Stimulated activated CD8-positive, alpha-beta memory T cell treated with anti-CD3 and anti-CD28 coated beads, Interleukin-15, amount 100 ng/mL, for 4 hours (primary cell): ENCODE data around the gene ASCL2.

Experiments
- DNase-seq, 2 donors: peaks; one replicate each; pipeline ENCODE4 v3.0.0-alpha.2; 2020; ENCODE audit warnings: low read depth in 2 of 2

The ASCL2 gene

DNA sequence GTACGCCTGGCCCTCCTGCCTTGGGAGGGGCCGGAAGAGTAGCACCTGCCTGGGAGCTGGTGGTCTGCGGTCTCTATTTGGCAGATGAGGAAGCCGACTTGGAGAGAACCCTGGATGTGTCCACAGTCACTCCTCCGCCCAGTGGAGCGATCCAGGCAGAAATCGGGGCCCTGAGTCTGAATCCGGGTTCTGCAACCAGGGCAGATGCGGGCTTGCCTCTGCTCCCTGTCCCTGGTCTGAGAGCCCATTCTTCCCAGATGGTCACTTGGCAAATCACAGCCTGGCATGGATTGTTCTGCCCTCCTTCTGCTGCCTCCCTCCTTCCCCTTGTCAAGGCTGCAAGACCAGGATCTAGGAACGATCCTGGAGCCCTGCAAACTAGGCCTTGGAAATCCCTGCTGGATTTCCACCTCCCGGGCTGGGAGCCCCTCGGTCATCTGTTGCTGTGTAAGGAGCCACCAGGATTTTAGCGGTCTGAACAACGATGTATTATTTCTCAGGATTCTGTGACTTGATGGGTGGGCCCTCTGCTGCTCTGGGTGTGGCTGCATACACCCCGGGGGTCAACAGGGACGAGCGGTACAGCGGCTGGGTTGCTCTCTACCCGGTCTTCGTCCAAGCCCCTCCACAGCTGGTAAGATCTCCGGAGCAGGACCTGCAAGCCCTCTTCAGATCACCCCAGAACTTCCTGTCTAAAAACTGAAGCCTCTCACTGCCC is 2.0 kb upstream of the ASCL2 start:
- DNase-seq = no peak

DNA sequence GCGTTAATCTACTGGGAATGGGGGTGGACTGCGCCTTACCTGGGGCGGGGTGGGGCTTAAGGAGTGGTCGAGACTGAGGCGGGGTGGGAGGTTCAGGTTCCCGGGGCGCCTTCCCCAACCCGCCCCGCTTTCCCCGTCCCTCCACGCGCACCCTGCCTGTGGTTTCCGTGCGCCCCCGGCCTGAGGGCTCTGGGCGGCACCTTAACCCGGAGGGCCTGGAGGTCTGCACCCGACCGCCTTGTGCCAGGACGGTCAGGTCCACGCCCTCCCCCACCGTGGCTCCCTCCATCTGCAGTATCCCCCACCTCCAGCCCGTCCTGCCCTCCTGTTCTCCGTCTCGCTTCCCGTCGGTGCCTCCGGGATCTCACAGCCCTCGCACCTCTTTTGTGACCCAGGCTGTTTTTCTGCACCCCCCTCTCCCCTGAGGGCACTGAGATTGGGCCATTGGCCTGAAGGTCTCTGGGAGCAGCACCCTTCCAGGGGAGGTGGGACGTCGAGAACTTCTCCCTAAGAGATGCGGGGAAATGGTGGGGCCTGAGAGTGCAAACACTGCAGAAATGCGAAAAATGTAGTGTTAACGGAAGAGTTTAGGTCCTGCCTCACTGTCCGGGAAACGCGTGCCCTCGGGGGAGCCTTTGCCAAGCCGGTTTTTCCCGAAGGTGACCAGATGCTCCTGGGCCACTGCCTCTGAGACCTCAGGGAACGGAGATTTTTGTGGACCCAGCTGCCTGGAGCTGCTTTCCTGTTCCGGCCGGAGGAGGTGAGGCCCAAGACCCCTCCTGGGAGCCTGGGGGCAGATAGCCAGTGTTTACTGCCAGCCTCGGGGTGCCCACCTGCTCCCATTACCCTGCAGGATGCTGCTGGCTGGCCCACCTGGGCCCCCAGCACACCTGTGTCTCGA is 1.2 kb upstream of the ASCL2 start:
- DNase-seq = no peak

DNA sequence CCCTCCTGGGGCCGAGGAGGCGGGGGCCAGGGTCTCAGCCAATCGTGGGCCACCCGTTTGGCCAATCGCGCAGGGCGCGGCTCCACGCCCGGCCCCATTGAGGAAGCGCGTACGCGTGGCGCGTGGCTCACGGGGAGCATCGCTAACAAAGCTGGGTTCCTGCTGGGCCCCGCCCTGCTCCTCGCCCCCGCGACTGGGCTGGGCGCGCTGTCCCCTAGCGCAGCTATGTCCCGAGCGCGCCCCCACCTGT is 614 bp upstream of the ASCL2 start:
- peak; percentile 47 to 66 for DNase-seq

DNA sequence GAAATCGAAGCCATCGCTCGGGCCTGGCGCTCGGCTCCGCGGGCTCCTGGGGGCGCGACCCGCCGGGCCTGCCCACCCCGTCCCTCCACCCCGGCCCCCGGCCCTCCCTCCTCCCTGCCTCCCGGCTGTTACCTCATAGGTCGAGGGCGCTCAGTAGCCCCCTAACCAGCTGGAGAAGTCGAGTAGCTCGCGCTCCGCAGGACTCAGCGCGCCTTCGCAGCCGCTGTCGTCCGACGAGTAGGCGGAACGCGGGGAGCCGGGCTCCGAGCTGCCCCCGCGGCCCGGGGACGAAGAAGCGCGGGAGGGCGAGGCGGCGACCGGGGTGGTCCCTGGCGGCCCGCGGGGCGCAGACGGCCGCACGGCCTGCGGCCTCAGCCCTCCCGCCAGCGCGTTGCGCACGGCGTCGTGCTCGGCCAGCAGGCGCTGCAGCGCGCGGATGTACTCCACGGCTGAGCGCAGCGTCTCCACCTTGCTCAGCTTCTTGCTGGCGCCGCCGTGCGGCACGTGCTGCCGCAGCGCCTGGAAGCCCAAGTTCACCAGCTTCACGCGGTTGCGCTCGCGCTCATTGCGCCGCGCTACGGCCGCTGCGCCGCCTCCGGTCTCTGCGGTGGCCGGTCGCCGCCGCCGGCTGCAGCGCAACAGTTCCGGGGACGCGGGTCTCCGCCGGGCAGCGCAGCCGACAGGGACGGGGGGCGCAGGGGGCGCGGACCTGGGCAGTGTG is 627 bp downstream of the ASCL2 start:
- DNase-seq = no peak

DNA sequence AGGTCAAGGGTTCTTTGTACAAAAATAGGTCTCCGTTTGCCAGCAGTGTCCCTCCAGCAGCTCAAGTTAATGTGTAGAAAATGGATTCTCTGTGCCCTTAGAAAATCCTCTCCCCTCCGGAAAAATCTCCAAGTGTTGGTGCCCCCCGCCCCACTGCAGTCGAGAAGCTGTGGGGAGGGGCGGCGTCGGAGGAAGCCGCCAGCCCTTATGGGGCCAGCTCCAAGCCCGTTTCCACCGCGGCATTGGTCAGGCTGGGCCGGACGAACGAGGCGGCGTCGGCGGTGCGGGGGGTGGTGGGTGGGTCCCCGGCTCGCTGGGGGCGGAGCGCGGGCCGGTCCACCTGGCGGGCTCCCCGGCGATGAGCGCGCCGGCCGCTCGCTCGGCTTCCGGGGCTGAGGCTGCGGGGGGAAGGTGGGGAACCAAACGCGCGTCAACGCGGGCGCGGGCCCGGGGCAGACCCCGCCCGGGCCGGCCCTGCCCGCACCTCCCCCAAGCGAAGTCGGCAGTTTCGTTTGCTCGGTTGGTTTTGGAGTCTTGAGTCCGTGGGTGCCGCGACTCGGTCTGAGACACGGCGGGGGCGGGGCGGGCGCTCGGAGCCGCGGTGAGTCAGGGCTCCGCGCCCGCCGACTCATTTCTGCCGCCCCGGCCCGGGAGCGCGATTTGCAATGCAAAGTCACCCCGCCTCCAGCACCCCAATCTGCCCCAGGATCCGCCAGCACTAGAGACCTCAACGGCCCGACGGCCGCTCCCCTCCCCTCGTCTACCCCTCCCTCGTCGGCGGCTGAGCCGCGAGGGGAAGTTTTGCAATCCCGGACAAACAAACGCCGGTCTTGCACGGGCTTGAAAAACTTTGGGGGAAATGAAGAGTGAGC is 1.4 kb downstream of the ASCL2 start:
- DNase-seq = peak; percentile 78 to 82

DNA sequence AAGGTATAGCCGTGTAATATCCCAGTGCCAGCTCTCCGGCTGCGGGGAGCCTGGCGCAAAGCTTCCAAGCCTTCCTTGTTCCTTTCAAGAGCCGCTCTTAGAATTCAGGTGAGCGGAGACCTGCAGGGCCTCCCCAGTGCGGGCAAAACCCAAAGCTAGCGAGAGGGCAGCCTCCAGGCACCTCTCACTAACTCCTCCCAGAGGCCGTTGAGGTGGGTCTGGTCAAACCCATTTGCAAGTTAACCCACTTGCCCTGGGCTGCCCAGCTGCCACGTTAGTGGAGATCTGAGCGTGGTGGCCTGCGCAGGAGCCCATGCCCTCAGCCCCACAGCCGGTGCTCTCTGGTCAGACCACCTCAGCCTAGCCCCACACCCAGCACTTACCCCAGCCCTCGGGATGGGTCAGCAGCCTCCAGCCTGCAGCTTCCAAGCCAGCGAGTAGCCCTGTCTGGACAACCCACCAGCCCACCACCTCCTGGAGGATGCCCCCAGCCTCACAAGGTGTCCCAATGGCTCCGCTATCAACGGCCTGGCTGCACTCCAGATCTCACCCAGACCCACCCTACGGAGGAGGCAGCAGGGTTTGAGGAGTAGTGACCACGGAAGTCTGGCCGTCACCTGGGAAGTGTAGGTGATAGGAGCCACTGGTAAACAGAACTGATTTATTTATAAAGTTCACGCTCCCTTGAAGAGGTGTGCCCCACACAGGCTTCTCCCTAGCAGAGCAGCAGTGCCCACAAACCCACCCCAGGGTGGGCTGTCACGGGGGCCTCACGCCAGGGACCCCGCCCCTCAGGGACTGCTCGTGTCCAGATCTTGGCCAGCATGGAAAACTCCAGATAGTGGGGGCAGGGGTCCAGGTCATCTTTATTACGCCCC is 2.3 kb downstream of the ASCL2 start:
- no peak for DNase-seq

DNA sequence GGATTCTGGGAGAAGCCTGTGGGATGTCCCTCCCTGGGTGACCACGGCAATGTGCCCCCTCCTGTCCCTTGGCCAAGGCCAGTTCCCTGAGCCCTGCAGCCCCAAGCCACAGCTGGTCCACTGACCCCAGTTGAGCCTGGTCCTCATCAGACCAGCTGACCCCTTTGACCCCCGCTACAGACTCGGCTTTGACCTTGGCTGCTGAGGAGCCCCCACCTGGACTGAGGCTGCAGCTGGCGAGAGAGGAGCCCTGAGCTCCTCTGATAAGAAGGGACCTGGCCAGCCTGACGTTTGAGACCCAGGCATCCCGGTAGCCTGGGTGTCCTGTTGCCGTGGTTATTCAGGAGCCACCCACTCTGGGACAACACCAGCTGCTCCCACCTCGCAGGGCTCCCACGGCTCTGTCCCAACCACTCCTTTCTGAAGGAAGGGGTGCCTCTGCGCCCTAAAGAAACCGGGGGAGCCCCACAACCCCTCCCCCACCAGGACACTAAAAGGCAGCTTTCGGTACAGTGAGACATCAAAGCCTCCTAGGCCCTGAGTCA is 3.0 kb downstream of the ASCL2 start:
- no peak for DNase-seq

DNA sequence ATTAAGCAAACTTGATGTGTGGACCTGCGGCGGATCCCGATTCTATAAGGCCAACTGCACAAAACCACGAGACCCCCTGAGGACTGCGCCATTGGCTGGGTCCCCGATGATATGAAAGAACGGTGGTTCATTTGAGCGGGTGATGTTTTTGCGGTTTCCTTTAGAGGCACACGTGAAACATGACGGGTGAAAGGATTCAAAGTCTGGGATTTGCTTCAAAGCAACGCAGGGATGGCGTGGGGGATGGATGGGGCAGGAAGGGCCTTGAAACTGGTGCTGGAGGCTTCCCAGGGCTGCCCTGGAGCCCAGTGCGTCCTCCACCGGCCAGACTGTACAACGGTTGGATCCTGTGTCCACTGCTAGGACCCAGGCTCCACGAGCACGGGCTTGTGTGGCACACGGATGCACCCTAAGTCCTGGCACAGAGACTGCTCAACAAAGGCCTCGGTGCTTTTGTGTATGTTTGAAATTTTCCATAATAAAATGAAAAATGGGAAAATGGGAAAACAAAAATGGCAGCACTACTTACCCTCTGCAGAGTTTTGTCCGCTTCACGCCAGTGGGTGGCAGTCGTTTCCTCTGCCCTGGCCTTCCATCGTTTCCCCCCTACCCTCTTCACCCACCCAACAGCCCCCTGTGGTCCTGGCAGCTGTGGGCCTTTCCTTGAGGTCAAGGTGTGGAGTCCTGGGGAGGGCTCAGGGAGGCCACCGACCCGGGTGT is 3.6 kb downstream of the ASCL2 start:
- DNase-seq = no peak

DNA sequence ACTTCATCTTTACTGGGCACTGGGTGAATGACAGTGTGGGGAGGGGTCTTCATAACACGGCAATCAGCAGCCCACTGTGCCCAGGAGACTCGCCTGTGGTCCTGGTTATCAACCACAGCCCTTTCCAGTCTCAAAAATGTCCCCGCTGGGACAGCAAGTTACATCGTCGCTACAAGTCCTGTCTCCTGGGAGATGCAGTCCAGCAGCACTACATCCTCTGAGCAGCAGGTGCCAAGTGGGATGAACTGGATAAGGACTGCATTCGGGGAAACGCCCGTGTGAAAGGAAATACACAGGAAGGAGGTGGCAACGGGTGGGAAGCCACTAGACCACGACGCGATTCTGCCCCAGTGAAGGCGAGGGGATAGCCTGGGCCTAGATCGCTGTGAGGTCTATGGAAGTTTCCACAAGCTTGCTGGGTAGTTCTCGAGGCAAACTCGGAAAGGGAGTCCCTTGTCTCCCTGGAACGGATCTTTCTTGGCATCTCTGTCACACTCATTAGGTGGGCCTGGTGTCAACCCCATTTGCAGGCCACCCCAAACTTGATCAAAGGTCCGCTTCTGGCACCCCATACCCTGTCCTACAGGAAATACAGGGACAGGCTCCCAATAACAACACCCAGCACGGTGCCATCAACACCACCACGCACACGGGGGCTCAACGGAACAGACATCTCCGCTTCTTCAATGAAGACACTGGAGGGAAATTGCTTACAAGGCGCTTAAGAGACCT is 4.4 kb downstream of the ASCL2 start:
- no peak for DNase-seq

DNA sequence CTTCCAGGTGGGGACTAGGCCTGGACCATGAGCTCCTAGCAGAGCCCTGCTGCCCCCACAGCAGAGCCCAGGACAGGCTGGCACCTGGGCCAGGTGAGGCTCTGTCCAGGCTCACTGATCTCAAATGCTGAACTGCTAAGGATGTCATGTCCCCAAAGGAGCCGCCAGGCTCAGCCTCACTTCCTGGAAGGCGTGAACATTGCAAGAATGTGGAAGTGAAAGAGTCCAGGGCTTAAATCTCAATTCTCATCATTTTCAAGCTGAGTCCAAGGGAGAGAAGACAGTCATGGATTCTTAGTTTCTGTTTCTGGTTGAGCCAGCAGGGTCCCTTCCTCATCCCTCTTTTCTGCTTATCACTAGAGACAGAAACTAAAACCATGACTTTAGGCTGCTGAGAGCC is 5.0 kb downstream of the ASCL2 start:
- DNase-seq = no peak

DNA sequence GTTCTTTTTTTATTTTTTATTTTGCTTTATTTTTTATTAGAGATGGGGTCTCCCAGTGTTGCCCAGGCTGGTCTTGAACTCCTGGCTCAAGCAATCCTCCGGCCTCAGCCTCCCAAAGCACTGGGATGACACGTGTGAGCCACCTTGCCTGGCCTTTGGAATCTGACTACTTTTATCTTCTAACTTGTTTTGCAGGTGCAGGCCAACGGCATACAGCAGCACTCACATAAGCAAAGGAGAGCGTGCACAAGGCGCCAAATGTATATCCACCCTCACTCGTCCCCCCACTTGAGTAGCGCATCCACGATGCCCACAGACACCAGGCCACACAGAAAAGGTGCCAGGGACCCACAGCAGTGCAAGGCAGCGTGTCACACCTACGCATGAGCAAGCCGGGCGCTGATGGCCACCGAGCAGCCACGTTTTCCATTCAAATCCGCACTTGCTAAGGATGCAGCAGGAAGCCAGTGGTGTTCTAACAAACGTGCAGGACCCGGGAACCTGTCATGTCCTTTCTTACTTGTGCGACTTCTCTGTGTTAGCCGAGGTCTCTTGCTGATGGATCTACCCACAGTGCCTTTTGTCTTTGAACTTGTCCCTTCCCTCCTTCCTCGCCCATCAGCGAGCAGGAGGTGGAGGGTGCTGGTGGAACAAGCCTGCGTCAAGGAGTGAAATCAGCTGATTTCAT is 5.9 kb downstream of the ASCL2 start:
- no peak for DNase-seq

DNA sequence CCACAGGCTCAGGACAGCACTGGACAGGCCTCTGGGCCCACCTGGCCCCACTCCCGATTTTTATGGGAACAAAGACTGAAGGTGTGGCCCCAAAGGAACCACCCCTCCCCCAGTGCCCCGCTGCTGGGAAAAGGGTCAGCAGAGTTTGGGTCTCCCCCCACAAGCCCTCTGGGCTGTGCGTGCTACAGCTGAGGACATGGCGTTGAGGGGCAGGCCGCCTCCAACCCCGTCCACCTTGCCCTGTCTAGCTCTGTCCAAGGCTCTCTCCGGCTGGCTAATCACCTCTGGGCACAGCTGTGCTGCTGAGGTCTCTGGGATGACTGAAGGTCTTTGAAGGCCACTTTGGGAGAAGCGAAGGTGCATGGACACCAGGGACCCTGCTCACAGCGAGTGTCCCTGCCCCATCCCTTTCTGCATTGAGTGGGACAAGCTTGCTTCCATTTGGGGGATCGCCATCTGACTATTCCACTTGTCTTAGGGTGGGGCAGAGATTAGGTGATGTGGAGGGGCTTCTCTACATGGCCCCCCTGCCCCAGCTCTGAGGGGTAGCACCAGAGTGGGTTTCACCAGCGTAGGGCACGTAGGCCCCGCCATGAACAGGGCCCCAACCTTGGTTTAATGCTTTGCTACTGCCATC is 6.5 kb downstream of the ASCL2 start:
- DNase-seq = no peak

DNA sequence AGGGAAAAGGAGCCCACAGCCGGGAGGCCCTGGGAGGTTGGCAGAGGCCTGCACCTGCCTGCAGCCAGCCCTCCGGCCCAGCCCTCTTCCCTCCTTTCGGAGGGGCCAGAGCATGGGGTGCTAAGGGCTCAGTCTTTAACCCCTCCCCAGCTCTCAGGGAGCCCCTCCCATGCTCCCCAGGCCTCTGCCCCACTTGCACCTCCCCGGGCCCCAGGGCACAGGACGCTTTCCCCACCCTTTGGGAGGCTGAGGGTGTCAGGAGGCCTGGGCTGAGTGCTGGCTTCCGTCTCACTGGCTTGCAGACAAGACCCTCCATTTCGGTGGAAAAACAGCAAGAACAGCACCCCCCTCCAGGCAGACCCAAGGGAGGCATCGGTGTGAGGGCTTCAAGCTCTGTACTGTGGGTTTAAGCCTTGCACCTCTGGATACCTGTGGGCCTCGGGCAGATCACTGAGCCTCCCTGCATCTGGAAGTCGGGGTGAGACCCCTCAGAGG is 7.3 kb downstream of the ASCL2 start:
- DNase-seq = no peak

DNA sequence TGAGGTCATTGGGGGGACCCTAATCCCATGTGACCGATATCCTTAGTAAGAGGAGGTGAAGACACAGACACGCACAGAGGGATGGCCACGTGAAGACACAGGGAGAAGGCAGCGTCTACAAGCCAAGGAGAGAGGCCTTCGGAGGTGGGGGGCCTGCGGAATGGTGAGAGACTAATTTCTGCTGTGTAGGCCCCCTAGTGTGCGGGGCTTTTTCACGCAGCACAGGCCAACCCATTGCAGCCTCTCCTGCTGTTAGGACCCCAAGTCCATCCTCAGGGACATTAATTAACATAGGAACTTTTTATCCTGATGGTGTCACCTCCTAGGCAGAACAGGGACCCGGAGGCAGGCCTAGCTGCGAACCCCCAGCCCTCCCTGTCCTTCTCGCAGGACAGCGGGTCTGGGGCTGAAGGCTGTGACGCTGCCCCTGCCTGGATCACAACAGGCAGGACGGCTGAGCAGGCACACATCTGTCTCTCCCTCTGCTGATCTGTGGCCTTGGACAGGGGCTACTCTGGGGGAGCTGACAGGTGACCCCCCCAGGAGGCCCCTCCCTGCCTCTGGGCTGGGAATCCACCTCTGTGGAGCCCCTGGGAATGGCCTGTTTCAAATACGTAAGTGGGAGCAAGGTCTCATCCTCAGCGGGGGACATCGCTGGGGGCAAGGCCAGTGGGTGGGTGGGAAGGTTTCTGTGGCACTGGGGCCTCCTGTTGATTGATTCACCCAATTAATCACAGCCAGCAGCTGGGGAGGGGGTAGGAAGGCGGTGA is 7.9 kb downstream of the ASCL2 start:
- no peak for DNase-seq

DNA sequence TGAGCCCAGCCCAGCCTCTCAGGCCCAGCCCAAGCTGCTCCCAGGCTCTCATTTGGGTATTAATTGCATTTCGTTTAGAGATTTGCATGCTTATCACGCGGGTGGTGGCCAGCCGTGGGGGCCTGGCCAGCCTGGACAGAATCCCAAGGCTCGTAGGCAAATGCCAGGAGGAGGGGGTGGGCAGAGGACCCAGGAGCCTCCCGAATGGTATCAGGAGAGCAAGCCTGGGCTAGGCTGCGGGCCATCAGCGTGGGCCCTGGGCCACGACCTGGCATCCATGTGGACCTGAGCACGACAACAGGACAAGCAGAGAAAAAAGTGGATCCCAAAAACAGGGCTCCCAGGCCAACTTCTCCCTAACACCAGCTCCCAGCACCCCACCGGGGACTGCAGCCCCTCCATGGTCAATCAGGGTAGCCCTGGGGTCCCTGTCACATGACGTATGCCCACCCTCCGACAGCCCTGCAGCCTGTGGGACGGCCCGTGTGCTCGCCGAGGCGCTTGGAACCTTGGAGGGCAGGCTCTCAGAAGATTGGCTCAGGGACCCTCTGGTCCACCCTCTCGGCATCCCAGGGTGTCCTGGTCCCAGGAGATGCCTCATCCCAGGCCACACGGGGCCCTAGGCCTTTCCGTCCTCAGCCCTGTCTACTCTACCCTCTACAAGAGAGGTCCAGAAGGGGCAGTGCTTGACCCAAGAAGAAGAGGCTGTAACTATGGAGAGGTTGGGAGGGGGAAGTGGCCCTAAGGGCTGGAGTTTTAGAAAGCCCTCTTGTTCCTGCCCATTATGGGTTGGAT is 8.8 kb downstream of the ASCL2 start:
- no peak for DNase-seq
